ENCODE data around the gene TGFBR1. TPM values are rescaled to one million over a fixed set of nuclear protein-coding genes. Genes with fewer than 3 reads are reported as not detected.
A peak's percentile ranks its signal among the peaks of the same experiment; 100 is the strongest.

TGFBR1 gene
- total RNA-seq, 2 experiments from 2014 or later: 25.4 to 26.3 TPM

DNA sequence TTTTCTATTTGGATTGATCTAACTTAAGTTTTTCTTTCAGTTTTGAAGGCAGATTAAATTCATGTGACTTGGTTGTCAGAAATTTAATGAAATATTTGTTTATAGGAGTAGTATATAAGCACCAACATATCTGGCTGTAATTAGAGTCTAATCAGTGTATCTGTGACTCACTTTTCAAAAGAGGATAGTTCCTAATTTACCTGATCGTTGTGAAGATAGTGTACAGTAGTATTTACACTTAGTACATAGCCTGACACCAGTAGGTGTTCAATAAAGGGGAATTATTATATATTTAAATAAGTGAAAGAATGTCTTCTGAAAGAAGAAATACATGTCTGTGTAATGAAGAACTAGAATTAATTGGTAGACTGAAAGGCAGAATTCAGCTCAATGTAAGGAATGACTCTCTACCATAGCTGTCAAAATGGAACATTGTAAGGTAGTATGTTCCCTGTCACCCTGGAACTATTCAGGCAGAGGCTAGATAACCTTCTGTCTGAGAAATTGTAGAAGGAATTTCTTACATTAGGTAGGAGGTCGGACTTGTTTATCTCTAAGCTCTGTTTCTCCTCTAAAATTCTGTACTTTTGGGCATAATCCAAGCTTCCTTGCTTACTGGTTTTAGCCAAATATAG is 8.6 kb downstream of the TGFBR1 start:
- peak overlapping the region; percentile 74 for H3K27ac Mint-ChIP-seq
- H3K27me3 Mint-ChIP-seq: no peaks in the 10 kb centered on the region
- DNase-seq: no peak
- peaks cover 74% of the 10 kb centered on the region for H3K4me1 Mint-ChIP-seq (ENCODE audit: low read depth)
- no peaks in the 10 kb centered on the region for H3K9me3 Mint-ChIP-seq
- ChIA-PET POLR2A (interaction anchor here (1.4 kb wide), 1 partner anchor 8 kb away, joined by 5 read pairs; the partner anchor contains the start of gene TGFBR1), CTCF (interaction anchor here (1.1 to 2.9 kb wide), 4 partner anchors 9 to 115 kb away, joined by 3 to 12 read pairs (median 7); partner anchors contain the start of gene TGFBR1)
- intact Hi-C loops (cut with micrococcal nuclease): loop anchor here (10.0 kb wide), 1 partner anchor 859 kb away; the partner anchor contains the start of gene TBC1D2
- peak overlapping the region; percentile 55 for H3K4me3 Mint-ChIP-seq
- H3K36me3 Mint-ChIP-seq: no peaks in the 10 kb centered on the region

DNA sequence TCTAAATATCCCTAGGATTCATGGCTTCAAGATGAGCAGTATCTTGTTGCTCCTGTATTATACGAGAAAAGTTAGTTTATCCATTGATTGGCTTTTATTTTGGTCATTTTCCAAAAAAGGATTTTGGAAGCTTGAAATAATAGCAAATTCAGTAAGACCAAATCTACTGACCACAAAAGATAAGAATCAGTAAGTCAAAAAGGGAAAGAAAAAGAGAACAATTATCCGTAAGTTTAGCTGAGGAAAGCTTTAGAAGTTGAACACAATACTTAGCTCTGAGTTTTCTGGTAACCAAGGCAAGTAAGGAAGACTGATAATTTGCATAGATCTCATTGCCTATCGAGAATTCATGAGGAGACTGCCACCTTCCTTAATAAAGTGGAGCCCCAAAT is 9.1 kb downstream of the TGFBR1 start:
- Mint-ChIP-seq H3K4me1 (ENCODE audit: low read depth) (peaks cover 74% of the 10 kb centered on the region), H3K36me3 (no peaks in the 10 kb centered on the region), H3K4me3 (no peak overlapping the region), H3K27ac (no peak overlapping the region), H3K27me3 (no peaks in the 10 kb centered on the region), H3K9me3 (no peaks in the 10 kb centered on the region)
- CTCF ChIA-PET: interaction anchor here (1.1 to 2.9 kb wide), 4 partner anchors 10 to 116 kb away, joined by 3 to 12 read pairs (median 7); partner anchors contain the start of gene TGFBR1
- intact Hi-C loops (cut with micrococcal nuclease): loop anchor here (10.0 kb wide), 1 partner anchor 859 kb away; the partner anchor contains the start of gene TBC1D2
- POLR2A ChIA-PET: interaction anchor here (1.4 kb wide), 1 partner anchor 9 kb away, joined by 5 read pairs; the partner anchor contains the start of gene TGFBR1
- DNase-seq: no peak

DNA sequence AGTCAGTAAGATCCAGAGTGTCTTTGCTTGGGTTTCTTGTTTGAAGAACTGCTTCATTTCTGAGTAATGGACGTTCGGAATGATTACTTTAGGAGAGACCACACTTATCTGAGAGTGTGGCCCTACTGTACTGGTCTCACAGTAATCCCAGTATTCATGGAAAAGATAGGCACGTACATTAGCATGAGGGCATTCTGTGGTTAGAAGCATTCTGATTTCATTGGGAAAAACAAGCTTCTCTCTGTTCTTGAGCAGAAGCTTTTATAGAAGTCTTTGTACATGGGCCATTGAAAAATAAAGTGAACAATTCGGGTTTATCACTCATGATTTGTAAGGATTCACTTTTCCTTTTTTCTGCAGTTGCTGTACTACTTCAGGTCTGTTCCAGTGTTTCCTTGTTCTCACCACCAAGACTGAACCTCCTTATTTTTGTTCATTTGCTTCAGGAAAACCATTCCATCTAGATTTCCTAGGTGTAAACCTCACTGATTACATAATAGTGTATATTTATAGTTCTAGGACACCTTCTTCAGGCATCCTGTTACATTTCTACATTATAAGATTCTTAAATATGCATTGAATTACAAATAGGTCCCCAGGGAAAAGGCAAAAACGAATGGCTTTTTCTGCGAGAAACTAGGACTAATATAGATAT is 10.1 kb downstream of the TGFBR1 start:
- Mint-ChIP-seq H3K4me3 (no peak overlapping the region), H3K27me3 (no peaks in the 10 kb centered on the region), H3K9me3 (no peaks in the 10 kb centered on the region), H3K36me3 (no peaks in the 10 kb centered on the region), H3K27ac (no peak overlapping the region), H3K4me1 (ENCODE audit: low read depth) (peaks cover 74% of the 10 kb centered on the region)
- POLR2A ChIA-PET: interaction anchor here (1.4 kb wide), 1 partner anchor 10 kb away, joined by 5 read pairs; the partner anchor contains the start of gene TGFBR1
- DNase-seq: no peak
- CTCF ChIA-PET: interaction anchor here (2.3 to 2.9 kb wide), 2 partner anchors 11 to 26 kb away, joined by 8 to 12 read pairs; partner anchors contain the start of gene TGFBR1
- intact Hi-C loops (cut with micrococcal nuclease): loop anchor here (1.0 to 10.0 kb wide), 2 partner anchors 8 to 860 kb away; partner anchors contain the start of gene TBC1D2

DNA sequence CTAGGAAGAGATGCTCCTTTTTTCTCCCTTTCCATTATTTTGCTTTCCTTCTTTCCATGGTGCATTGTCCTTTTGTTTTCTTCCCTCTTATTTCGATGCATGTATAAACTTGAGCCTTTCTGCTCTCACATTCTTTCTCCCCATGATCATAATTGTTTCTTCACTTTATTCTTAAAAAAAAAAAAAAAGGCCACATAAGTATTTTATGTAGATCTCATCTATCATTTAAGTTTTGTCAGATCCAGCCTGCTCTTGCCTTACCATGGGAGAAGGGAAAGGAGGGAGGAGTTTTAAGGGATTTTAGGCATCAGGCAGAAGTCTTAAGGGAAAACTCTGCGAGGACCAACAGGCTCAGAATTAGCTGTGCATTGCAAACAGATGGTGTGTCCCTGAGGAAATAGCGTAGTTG is 11.1 kb downstream of the TGFBR1 start:
- ChIA-PET POLR2A (no interaction called here), CTCF (interaction anchor here (1.6 kb wide), 1 partner anchor 25 kb away, joined by 3 read pairs; no protein-coding TSS in a partner anchor)
- no peak for DNase-seq
- Mint-ChIP-seq H3K27me3 (no peaks in the 10 kb centered on the region), H3K4me1 (ENCODE audit: low read depth) (peaks cover 78% of the 10 kb centered on the region), H3K36me3 (no peaks in the 10 kb centered on the region), H3K27ac (no peak overlapping the region), H3K9me3 (no peaks in the 10 kb centered on the region), H3K4me3 (no peak overlapping the region)
- intact Hi-C loops (cut with micrococcal nuclease): loop anchor here (10.0 kb wide), 1 partner anchor 861 kb away; the partner anchor contains the start of gene TBC1D2

DNA sequence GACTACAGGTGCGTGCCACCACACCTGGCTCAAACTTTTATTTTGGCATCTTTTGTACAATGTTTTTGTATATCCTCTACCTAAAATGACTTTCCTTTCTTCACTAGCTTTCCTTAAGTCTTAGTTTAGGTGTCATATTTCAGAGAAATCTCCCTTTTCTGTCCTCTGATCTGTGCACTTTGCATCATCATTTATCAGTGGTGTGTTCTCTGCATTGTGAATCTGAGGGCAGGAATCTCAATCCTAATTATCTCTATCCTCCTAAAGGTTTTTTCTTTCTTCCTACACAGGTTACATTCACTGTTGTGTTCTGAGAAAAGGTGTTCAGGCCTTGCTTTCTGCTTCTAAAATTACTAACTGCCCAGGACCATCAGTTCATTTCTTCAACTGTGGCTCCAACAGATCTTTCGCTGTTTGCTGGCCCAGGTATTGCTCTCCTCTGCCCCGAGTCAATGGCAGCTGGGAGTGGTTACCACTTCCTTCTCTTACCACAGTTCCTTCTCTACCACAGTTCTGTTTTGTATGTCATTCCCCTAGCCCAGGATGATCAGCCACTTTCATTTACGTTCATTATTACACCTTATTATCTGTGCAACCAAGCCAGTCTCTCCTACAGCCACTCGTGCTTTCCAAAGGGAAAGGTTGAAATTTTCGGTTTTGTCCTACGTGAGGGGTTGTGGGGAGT is 14.0 kb downstream of the TGFBR1 start:
- H3K4me3 Mint-ChIP-seq: peak overlapping the region; percentile 61
- intact Hi-C loops (cut with micrococcal nuclease): loop anchor here (1.0 to 10.0 kb wide), 3 partner anchors 8 to 864 kb away; partner anchors contain the start of gene TBC1D2
- H3K27ac Mint-ChIP-seq: peak overlapping the region; percentile 88
- H3K9me3 Mint-ChIP-seq: no peaks in the 10 kb centered on the region
- H3K36me3 Mint-ChIP-seq: no peaks in the 10 kb centered on the region
- DNase-seq: peak; percentile 75
- ChIA-PET CTCF (interaction anchor here (0.6 to 1.7 kb wide), 6 partner anchors 9 to 118 kb away, joined by 3 to 11 read pairs (median 4); no protein-coding TSS in a partner anchor), POLR2A (interaction anchor here (1.9 kb wide), 1 partner anchor 60 kb away, joined by 6 read pairs; no protein-coding TSS in a partner anchor)
- no peaks in the 10 kb centered on the region for H3K27me3 Mint-ChIP-seq
- H3K4me1 Mint-ChIP-seq (ENCODE audit: low read depth): peaks cover 77% of the 10 kb centered on the region

DNA sequence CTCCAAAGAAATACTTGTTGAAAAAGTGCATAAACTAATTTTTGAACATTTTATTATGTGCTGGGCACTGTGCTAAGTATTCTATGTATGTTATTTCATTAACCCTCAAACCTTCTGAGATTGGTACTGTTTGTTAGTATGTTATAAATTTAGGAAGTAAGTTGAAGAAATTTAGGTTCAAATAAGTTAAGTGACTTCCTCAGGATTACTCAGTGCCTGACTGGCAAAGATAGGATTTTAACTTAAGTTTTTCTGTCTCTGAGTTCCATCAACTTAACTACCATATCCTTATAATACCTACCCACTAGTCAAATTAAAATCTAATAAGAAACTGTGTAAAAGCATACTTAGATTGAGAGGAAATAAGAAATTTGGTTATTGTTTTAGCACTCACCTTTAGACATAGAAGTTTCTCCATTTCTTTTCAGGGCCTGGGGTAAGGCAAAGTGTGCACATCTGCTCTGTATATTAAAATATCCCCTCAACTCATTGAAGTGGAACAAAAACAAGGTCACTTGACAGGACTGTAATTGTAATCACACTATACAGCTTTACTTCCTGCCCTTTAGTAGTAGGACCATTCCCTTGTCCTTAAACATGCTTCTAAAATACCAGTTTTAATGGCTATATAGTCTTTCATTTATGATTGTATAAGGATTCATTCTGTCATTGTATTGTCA is 15.2 kb downstream of the TGFBR1 start:
- H3K4me1 Mint-ChIP-seq (ENCODE audit: low read depth): peaks cover 73% of the 10 kb centered on the region
- H3K9me3 Mint-ChIP-seq: no peaks in the 10 kb centered on the region
- CTCF ChIA-PET: interaction anchor here (0.6 to 1.1 kb wide), 5 partner anchors 7 to 111 kb away, joined by 3 to 4 read pairs (median 3); no protein-coding TSS in a partner anchor
- intact Hi-C loops (cut with micrococcal nuclease): loop anchor here (1.0 to 10.0 kb wide), 3 partner anchors 7 to 865 kb away; partner anchors contain the start of gene TBC1D2
- no peaks in the 10 kb centered on the region for H3K27me3 Mint-ChIP-seq
- no peak overlapping the region for H3K27ac Mint-ChIP-seq
- POLR2A ChIA-PET: interaction anchor here (1.9 kb wide), 1 partner anchor 61 kb away, joined by 6 read pairs; no protein-coding TSS in a partner anchor
- no peaks in the 10 kb centered on the region for H3K36me3 Mint-ChIP-seq
- DNase-seq: no peak
- H3K4me3 Mint-ChIP-seq: no peak overlapping the region

DNA sequence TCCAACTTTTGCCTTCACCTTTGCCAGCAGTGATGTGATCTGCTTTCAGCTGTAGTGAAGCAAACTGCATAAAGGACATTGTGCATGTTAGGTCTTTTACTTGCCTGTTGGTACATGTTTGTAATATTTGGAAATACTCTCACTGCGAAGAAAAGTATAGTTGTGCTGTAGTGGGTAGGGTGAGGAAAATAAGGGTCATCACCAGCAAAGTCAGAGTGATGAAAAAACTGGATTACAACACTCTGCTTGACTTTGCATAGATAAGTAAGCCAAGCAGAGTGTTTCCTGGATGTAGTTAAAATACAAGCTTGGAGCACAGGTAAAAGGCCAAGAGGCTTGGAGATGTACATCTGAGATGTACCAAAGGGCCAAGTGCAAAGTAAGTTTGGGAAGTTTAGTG is 16.7 kb downstream of the TGFBR1 start:
- Mint-ChIP-seq H3K27me3 (no peaks in the 10 kb centered on the region), H3K9me3 (no peaks in the 10 kb centered on the region), H3K4me3 (no peak overlapping the region), H3K27ac (no peak overlapping the region), H3K36me3 (no peaks in the 10 kb centered on the region), H3K4me1 (ENCODE audit: low read depth) (peaks cover 73% of the 10 kb centered on the region)
- intact Hi-C loops (cut with micrococcal nuclease): no loop called here
- ChIA-PET CTCF (interaction anchor here (1.1 kb wide), 2 partner anchors 17 to 19 kb away, joined by 3 to 5 read pairs; no protein-coding TSS in a partner anchor), POLR2A (interaction anchor here (1.0 to 1.2 kb wide), 2 partner anchors 15 kb away, joined by 3 to 5 read pairs; no protein-coding TSS in a partner anchor)
- no peak for DNase-seq

DNA sequence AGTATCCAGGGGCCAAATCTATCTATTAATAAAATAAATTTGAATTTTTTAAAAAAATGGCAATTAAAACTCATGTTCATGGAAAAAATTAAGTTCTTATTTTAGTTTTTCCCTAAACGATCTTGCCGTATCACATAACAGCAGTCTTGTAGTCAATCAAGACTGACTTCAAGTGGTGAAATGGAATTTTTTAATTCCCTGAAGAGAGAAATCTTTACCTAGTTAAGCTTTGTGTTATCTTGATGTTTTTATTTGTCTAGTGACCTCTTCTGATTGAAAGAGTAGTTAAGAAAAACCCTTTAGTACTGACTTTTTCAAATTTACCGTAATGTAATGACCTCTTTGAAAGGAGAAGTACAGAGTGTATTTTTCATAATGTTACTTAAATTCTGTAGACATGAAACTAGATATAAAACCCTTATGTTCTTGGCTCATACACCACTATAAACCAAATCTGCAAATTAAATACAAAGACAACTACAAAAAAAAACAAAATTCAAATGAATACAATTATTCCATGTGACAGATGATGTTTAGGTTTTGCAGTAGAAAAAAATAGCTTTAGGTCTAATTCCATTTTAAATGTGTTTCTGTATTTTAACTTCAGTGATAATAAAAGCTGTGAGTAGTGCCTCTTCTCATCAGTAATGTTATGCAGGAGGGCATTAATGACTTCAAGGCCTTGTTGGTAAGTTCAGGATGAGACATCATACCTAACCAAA is 19.8 kb downstream of the TGFBR1 start:
- DNase-seq: no peak
- H3K4me1 Mint-ChIP-seq (ENCODE audit: low read depth): peaks cover 83% of the 10 kb centered on the region
- H3K27me3 Mint-ChIP-seq: no peaks in the 10 kb centered on the region
- H3K4me3 Mint-ChIP-seq: no peak overlapping the region
- ChIA-PET CTCF (interaction anchor here (1.3 kb wide), 1 partner anchor 16 kb away, joined by 3 read pairs; no protein-coding TSS in a partner anchor), POLR2A (no interaction called here)
- intact Hi-C loops (cut with micrococcal nuclease): no loop called here
- peaks cover 6% of the 10 kb centered on the region for H3K36me3 Mint-ChIP-seq
- H3K27ac Mint-ChIP-seq: no peak overlapping the region
- H3K9me3 Mint-ChIP-seq: no peaks in the 10 kb centered on the region

DNA sequence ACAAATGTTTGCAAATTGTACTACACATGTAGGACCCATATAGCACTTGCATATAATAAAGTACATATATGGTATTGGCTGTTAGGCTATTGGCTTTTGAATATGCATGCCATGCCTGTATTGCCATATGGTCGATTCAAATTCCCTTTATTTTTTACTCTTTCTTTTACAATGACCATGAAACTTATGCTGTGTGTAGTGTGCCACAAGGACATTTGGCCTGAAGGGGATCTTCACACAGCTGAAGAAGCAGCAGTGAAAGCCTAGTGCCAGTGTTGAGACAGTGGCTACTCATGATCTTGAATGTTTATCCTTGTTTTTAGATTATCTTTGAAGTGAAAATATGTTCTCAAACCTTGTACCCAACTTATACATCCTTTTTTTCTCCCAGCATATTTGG is 20.5 kb downstream of the TGFBR1 start:
- POLR2A ChIA-PET: no interaction called here
- Mint-ChIP-seq H3K36me3 (peaks cover 8% of the 10 kb centered on the region), H3K9me3 (no peaks in the 10 kb centered on the region), H3K4me3 (no peak overlapping the region), H3K27ac (no peak overlapping the region), H3K27me3 (no peaks in the 10 kb centered on the region), H3K4me1 (ENCODE audit: low read depth) (peaks cover 82% of the 10 kb centered on the region)
- CTCF ChIA-PET: interaction anchor here (0.7 to 1.3 kb wide), 2 partner anchors 15 to 88 kb away, joined by 3 to 4 read pairs; no protein-coding TSS in a partner anchor
- DNase-seq: no peak
- intact Hi-C loops (cut with micrococcal nuclease): no loop called here

DNA sequence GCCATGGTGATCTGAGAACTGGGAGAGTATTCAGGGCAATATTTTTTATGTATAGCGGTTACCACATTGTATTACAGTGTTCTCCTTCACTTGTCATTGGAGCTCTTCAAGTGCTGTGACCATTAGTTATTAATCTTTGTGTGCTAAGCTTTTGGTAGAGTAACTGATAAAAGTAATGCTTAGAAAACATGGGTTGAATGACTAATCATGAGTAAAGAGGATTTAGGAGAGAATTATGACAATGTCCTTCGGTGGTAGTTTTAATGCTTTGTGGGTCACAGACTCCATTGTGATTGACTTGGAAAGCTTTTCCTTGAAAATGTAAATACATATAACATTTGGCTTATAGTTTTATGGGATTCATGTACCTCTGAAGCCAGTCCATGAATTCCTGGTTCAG is 21.4 kb downstream of the TGFBR1 start:
- CTCF ChIA-PET: interaction anchor here (0.7 to 1.6 kb wide), 5 partner anchors 11 to 113 kb away, joined by 3 to 6 read pairs (median 4); no protein-coding TSS in a partner anchor
- H3K27ac Mint-ChIP-seq: no peak overlapping the region
- peaks cover 78% of the 10 kb centered on the region for H3K4me1 Mint-ChIP-seq (ENCODE audit: low read depth)

More for the DNA sequence above, 21.4 kb downstream of the TGFBR1 start:
- no peaks in the 10 kb centered on the region for H3K9me3 Mint-ChIP-seq
- intact Hi-C loops (cut with micrococcal nuclease): no loop called here
- H3K36me3 Mint-ChIP-seq: peaks cover 10% of the 10 kb centered on the region
- no peaks in the 10 kb centered on the region for H3K27me3 Mint-ChIP-seq
- POLR2A ChIA-PET: no interaction called here
- no peak overlapping the region for H3K4me3 Mint-ChIP-seq
- no peak for DNase-seq

Data from activated CD4-positive, alpha-beta memory T cell treated with anti-CD3 and anti-CD28 coated beads for 36 hours (primary cell).